Lower leg skin (tissue), 4 donors: Measurements from ENCODE around the gene POFUT2. TPM values are rescaled to one million over a fixed set of nuclear protein-coding genes. Genes with fewer than 3 reads are reported as not detected.

Source experiments
- DNase-seq, 2 donors: peaks; one replicate each; pipeline ENCODE4 v3.0.0-alpha.2; 2019; ENCODE audit warnings: low spot score in 2 of 2
- H3K4me3 ChIP-seq: fragments of 200-600 bp; sonication (generic); 2 replicates; pipeline ENCODE4 v1.5.1; 2017; ENCODE audit warnings: mild to moderate bottlenecking, low read depth; ENCODE audit not compliant: poor library complexity, severe bottlenecking
- CTCF ChIP-seq, 3 donors: fragments of 450-650 bp; IDR thresholded peaks; one replicate each; pipeline ENCODE4 v1.5.1; 2016; ENCODE audit warnings: antibody characterized with exemption in 3 of 3, mild to moderate bottlenecking in 3 of 3, moderate library complexity in 2 of 3
- POLR2A ChIP-seq, 2 donors: fragments of 450-650 bp; IDR thresholded peaks; one replicate each; pipeline ENCODE4 v1.6.1; 2016 to 2017; ENCODE audit warnings: antibody characterized with exemption in 2 of 2, mild to moderate bottlenecking in 1 of 2, moderate library complexity in 1 of 2
- WGBS, 2 donors: methylation state at CpG; one replicate each; pipeline ENCODE4 v1.1.5; 2018; 5-methylcytosine and 5-hydroxymethylcytosine counted together
- intact Hi-C: fragments of 100-400 bp; cut with DNase I; formaldehyde crosslinking; loops from one replicate; pipeline ENCODE4 v1.15.0; 2023; ENCODE audit warnings: low total_unique reads
- total RNA-seq, 4 donors: library from RNA; depleted of rRNA; stranded (reverse); fragments of >200 nt; gene quantifications; one replicate each; pipeline ENCODE4 v1.1.0, GENCODE V29; 2016

POFUT2 gene
- total RNA-seq, 4 donors from 2014 or later: 15.0 to 22.1 (median 18.9) TPM

GRCh38 chr21:45276596-45276995 lies 11.1 kb downstream of the POFUT2 start:
- peak in 1 of 2 donors; percentile 78 for DNase-seq
- no peak overlapping the region for H3K4me3 ChIP-seq
- WGBS, 2 donors: 87 to 94% methylated on average over 19 of the region's 19 CpGs
- TF ChIP-seq POLR2A (IDR thresholded peaks at IDR 0.05) (no peak), CTCF (IDR thresholded peaks at IDR 0.05) (no peak)
- intact Hi-C loops: no loop called here

GRCh38 chr21:45270306-45270821 lies 17.3 kb downstream of the POFUT2 start:
- peak in 1 of 2 donors; percentile 61 for DNase-seq
- TF ChIP-seq CTCF (IDR thresholded peaks at IDR 0.05) (no peak), POLR2A (IDR thresholded peaks at IDR 0.05) (no peak)
- intact Hi-C loops: no loop called here
- H3K4me3 ChIP-seq: no peak overlapping the region
- 96 to 97% methylated on average over 13 of the region's 13 CpGs for WGBS, 2 donors

- 93 to 96% methylated on average over 13 of the region's 13 CpGs for WGBS, 2 donors
- intact Hi-C loops: no loop called here
Observed at GRCh38 chr21:45269861-45270260, 17.8 kb downstream of the POFUT2 start.

GRCh38 chr21:45267390-45267760 lies 20.3 kb downstream of the POFUT2 start:
- 92 to 95% methylated on average over 16 of the region's 16 CpGs for WGBS, 2 donors
- intact Hi-C loops: no loop called here
- no peak overlapping the region for H3K4me3 ChIP-seq
- peak in 1 of 2 donors; percentile 63 for DNase-seq
- TF ChIP-seq CTCF (IDR thresholded peaks at IDR 0.05) (no peak), POLR2A (IDR thresholded peaks at IDR 0.05) (no peak)

More at GRCh38 chr21:45269861-45270260, 17.8 kb downstream of the POFUT2 start:
- TF ChIP-seq CTCF (IDR thresholded peaks at IDR 0.05): no peak
- TF ChIP-seq POLR2A (IDR thresholded peaks at IDR 0.05): no peak
- no peak overlapping the region for H3K4me3 ChIP-seq
- peak in 1 of 2 donors; percentile 77 for DNase-seq

GRCh38 chr21:45266518-45267389 lies 20.9 kb downstream of the POFUT2 start:
- TF ChIP-seq CTCF (IDR thresholded peaks at IDR 0.05): no peak
- DNase-seq: peak in 1 of 2 donors; percentile 74
- H3K4me3 ChIP-seq: no peak overlapping the region
- WGBS, 2 donors: 89 to 91% methylated on average over 38 to 41 of the region's 41 CpGs
- intact Hi-C loops: no loop called here
